Right lobe of liver (tissue), 4 donors: ENCODE results near the gene PRR19.

Experiments used
- CTCF ChIP-seq, 4 donors: fragments of 200-600 bp in 3 of 4; fragments of 450-650 bp in 1 of 4; IDR thresholded peaks; one replicate each; pipeline versions ENCODE4 v1.5.1 to v1.8.0; 2016 to 2022; ENCODE audit warnings: antibody characterized with exemption in 4 of 4, mild to moderate bottlenecking in 2 of 4
- POLR2A ChIP-seq: fragments of 450-650 bp; IDR thresholded peaks from one replicate; pipeline ENCODE4 v1.6.1; 2017; ENCODE audit warnings: antibody characterized with exemption, mild to moderate bottlenecking
- donor health status: DM: no; HTN: no; CAD: no.
- donor health status: DM: no; HTN: no; CAD: no.
- donor health status: DM: no; HTN: yes; CAD: no.

- TF ChIP-seq CTCF (IDR thresholded peaks at IDR 0.05) (no peak), POLR2A (no peak)
Measured at GRCh38 chr19:42287827-42288107, 14.2 kb upstream of the PRR19 start.
